ENCODE results near the gene TRIM54.

- TF ChIP-seq CTCF (IDR thresholded peaks at IDR 0.05 in 2 of 3, conservative IDR thresholded peaks at IDR 0.05 in 1 of 3; ENCODE audit: borderline replicate concordance in 1 of 3, insufficient read depth in 1 of 3, low read depth in 2 of 3, low read length in 2 of 3) = no peak
- no peak for TF ChIP-seq SP1 (IDR thresholded peaks at IDR 0.05; ENCODE audit: low read depth)
- TF ChIP-seq POLR2A (IDR thresholded peaks at IDR 0.05; ENCODE audit: borderline replicate concordance, extremely low read depth, insufficient read depth, insufficient read length) = no peak
- no peak for TF ChIP-seq POLR2AphosphoS5 (IDR thresholded peaks at IDR 0.05; ENCODE audit: low read depth, low read length)
- TF ChIP-seq ELF1 (IDR thresholded peaks at IDR 0.05; ENCODE audit: borderline replicate concordance, low read depth) = no peak
- no peak for TF ChIP-seq MAX (IDR thresholded peaks at IDR 0.05)
- TF ChIP-seq EZH2 (IDR thresholded peaks at IDR 0.05) = no peak
- TF ChIP-seq YY1 (IDR thresholded peaks at IDR 0.05; ENCODE audit: extremely low read depth, insufficient replicate concordance, low read depth, low read length) = no peak
- TF ChIP-seq CEBPB (IDR thresholded peaks at IDR 0.05; ENCODE audit: low read depth) = no peak
- TF ChIP-seq EZH2phosphoT487 (IDR thresholded peaks at IDR 0.05; ENCODE audit: borderline replicate concordance) = no peak
- TF ChIP-seq JUND (IDR thresholded peaks at IDR 0.05) = no peak
- no peak for TF ChIP-seq REST (IDR thresholded peaks at IDR 0.05; ENCODE audit: low read depth)
- TF ChIP-seq FOSL1 (IDR thresholded peaks at IDR 0.05; ENCODE audit: low read depth) = no peak
- TF ChIP-seq ZBTB33 (IDR thresholded peaks at IDR 0.05; ENCODE audit: extremely low read depth, insufficient replicate concordance, low read length) = no peak
Measured at GRCh38 chr2:27275211-27276150, 6.7 kb upstream of the TRIM54 start, which contains the start of gene DNAJC5G.

Measured in HCT116 (cell line).